H1 (cell line): ENCODE results near the gene TAF9B. TPM values are rescaled to one million over a fixed set of nuclear protein-coding genes. Genes with fewer than 3 reads are reported as not detected.
A peak's percentile ranks its signal among the peaks of the same experiment; 100 is the strongest.

Experiments
- CTCF ChIA-PET: fragments of 300-600 bp; sonication (Branson Sonifier 250); formaldehyde crosslinking; loops from one replicate; lab custom pipeline; 2021; ENCODE audit not compliant: partially characterized antibody; lab: Charles Lee
- POLR2A ChIA-PET: fragments of 300-600 bp; sonication (Branson Sonifier 250); formaldehyde crosslinking; loops from one replicate; lab custom pipeline; 2021; ENCODE audit warnings: inconsistent platforms; ENCODE audit not compliant: partially characterized antibody; lab: Charles Lee
- DNase-seq, 2 experiments: peaks; one replicate each; pipeline versions ENCODE4 v3.0.0 to v3.0.0-alpha.2; 2010 to 2022; ENCODE audit warnings: low spot score in 2 of 2, low read depth in 1 of 2, mixed read lengths in 1 of 2
- FAIRE-seq: peaks from 2 replicates; lab custom pipeline; 2011; peaks lifted over from hg19 to GRCh38; lab: Jason Lieb, UNC
- H2AFZ ChIP-seq: 2 replicates; pipeline ENCODE4 v1.8.1; 2012; ENCODE audit warnings: low read length, inconsistent platforms
- H2AK5ac ChIP-seq: 2 replicates; pipeline ENCODE4 v1.6.1; 2013; ENCODE audit warnings: low read depth, low read length
- H2BK120ac ChIP-seq: replicated peaks from 2 replicates; pipeline ENCODE3; 2013; ENCODE audit warnings: low read depth, low read length, inconsistent platforms
- H2BK12ac ChIP-seq: 2 replicates; pipeline ENCODE4 v1.6.1; 2013; ENCODE audit warnings: low read depth, low read length
- H2BK15ac ChIP-seq: 2 replicates; pipeline ENCODE4 v1.6.1; 2013; ENCODE audit warnings: low read length
- H2BK20ac ChIP-seq: 2 replicates; pipeline ENCODE4 v1.6.1; 2013; ENCODE audit warnings: low read length
- H2BK5ac ChIP-seq: 2 replicates; pipeline ENCODE4 v1.6.1; 2013; ENCODE audit warnings: low read depth, low read length
- H3K14ac ChIP-seq: 2 replicates; pipeline ENCODE4 v1.6.1; 2013; ENCODE audit warnings: inconsistent platforms; ENCODE audit not compliant: insufficient read length
- H3K18ac ChIP-seq: 2 replicates; pipeline ENCODE4 v1.6.1; 2013; ENCODE audit warnings: low read length; ENCODE audit errors: extremely low read depth
- H3K23ac ChIP-seq: 2 replicates; pipeline ENCODE4 v1.6.1; 2013; ENCODE audit warnings: inconsistent platforms; ENCODE audit not compliant: insufficient read length
- H3K23me2 ChIP-seq: 2 replicates; pipeline ENCODE4 v1.6.1; 2013; ENCODE audit warnings: low read depth, low read length
- H3K27ac ChIP-seq: 2 replicates; pipeline ENCODE4 v1.6.1; 2011; ENCODE audit warnings: low read depth, low read length, inconsistent platforms
- H3K27me3 ChIP-seq, 4 experiments: replicated peaks in 1 of 4; 1 replicate in 1 of 4; 2 replicates in 3 of 4; pipeline versions ENCODE4 v1.6.1 to v1.8.1; 2011 to 2013; ENCODE audit warnings: low read length in 3 of 4, mild to moderate bottlenecking in 3 of 4, inconsistent platforms in 2 of 4, mixed read lengths in 2 of 4, moderate library complexity in 1 of 4; ENCODE audit not compliant: control insufficient read depth in 3 of 4, insufficient read depth in 3 of 4; ENCODE audit errors: extremely low read depth in 1 of 4
- H3K36me3 ChIP-seq, 4 experiments: 2 replicates each; pipeline versions ENCODE4 v1.6.1 to v1.8.1; 2011 to 2013; ENCODE audit warnings: mild to moderate bottlenecking in 4 of 4, low read length in 3 of 4, moderate library complexity in 2 of 4, control low read depth in 1 of 4, inconsistent platforms in 1 of 4; ENCODE audit not compliant: insufficient read depth in 4 of 4, control insufficient read depth in 2 of 4
- H3K4ac ChIP-seq: replicated peaks from 2 replicates; pipeline ENCODE3; 2013; ENCODE audit warnings: low read length, low read depth, mixed read lengths, inconsistent platforms; ENCODE audit not compliant: insufficient read length
- H3K4me1 ChIP-seq, 4 experiments: replicated peaks in 1 of 4; 1 replicate in 1 of 4; 2 replicates in 3 of 4; pipeline versions ENCODE4 v1.6.1 to v1.8.1; 2011 to 2013; ENCODE audit warnings: low read length in 3 of 4, inconsistent platforms in 2 of 4, mixed read lengths in 1 of 4; ENCODE audit not compliant: insufficient read depth in 4 of 4, control insufficient read depth in 3 of 4
- H3K4me2 ChIP-seq, 2 experiments: 2 replicates each; pipeline versions ENCODE4 v1.6.1 to v1.8.1; 2011 to 2013; ENCODE audit warnings: low read depth in 2 of 2, low read length in 2 of 2, control low read depth in 1 of 2, inconsistent platforms in 1 of 2, mild to moderate bottlenecking in 1 of 2; ENCODE audit not compliant: insufficient read depth in 1 of 2
- H3K4me3 ChIP-seq, 4 experiments: fragments of 200-600, 300-600 bp in 1 of 4; sonication (generic), shearing (Covaris generic), sonication (Bioruptor Twin) in 1 of 4; 2 replicates each; pipeline versions ENCODE4 v1.5.1 to v1.8.1; 2011 to 2016; ENCODE audit warnings: low read length in 4 of 4, low read depth in 3 of 4, control low read depth in 2 of 4, inconsistent platforms in 2 of 4, mild to moderate bottlenecking in 2 of 4, mixed read lengths in 1 of 4, moderate library complexity in 1 of 4; ENCODE audit not compliant: insufficient read depth in 2 of 4; ENCODE audit errors: extremely low read depth in 1 of 4
- H3K56ac ChIP-seq: replicated peaks from 2 replicates; pipeline ENCODE3; 2013; ENCODE audit warnings: low read depth, mild to moderate bottlenecking, mixed read lengths, low read length, inconsistent platforms; ENCODE audit not compliant: insufficient read length
- H3K79me1 ChIP-seq: 2 replicates; pipeline ENCODE4 v1.6.1; 2013; ENCODE audit warnings: low read depth, low read length, control low read depth
- H3K79me2 ChIP-seq, 2 experiments: 2 replicates each; pipeline versions ENCODE4 v1.6.1 to v1.8.1; 2012 to 2013; ENCODE audit warnings: low read length in 2 of 2, mild to moderate bottlenecking in 2 of 2, inconsistent platforms in 1 of 2; ENCODE audit not compliant: insufficient read depth in 2 of 2, control insufficient read depth in 1 of 2
- H3K9ac ChIP-seq, 4 experiments: replicated peaks in 1 of 4; 1 replicate in 1 of 4; 2 replicates in 3 of 4; pipeline versions ENCODE4 v1.6.1 to v1.8.1; 2011 to 2013; ENCODE audit warnings: low read depth in 3 of 4, low read length in 3 of 4, control low read depth in 2 of 4, mild to moderate bottlenecking in 2 of 4, moderate library complexity in 2 of 4, inconsistent platforms in 1 of 4; ENCODE audit errors: extremely low read depth in 1 of 4
- H3K9me3 ChIP-seq, 2 experiments: 2 replicates each; pipeline versions ENCODE4 v1.6.1 to v1.8.1; 2012 to 2013; ENCODE audit warnings: mild to moderate bottlenecking in 2 of 2, moderate library complexity in 2 of 2, control low read depth in 1 of 2, inconsistent platforms in 1 of 2, low read depth in 1 of 2, low read length in 1 of 2, mixed read lengths in 1 of 2; ENCODE audit not compliant: insufficient read depth in 2 of 2
- H4K20me1 ChIP-seq, 2 experiments: replicated peaks in 1 of 2; 2 replicates each; pipeline versions ENCODE3 to v1.8.1; 2011 to 2013; ENCODE audit warnings: inconsistent platforms in 2 of 2, low read length in 2 of 2, mild to moderate bottlenecking in 1 of 2; ENCODE audit not compliant: insufficient read depth in 2 of 2, control insufficient read depth in 1 of 2
- H4K5ac ChIP-seq: 2 replicates; pipeline ENCODE4 v1.6.1; 2013; ENCODE audit warnings: low read length, low read depth, mixed read lengths, inconsistent platforms; ENCODE audit not compliant: insufficient read length
- H4K8ac ChIP-seq: 2 replicates; pipeline ENCODE4 v1.8.0; 2013; ENCODE audit warnings: mild to moderate bottlenecking, moderate library complexity, low read length, inconsistent platforms; ENCODE audit not compliant: insufficient read depth; ENCODE audit errors: extremely low read depth
- H4K91ac ChIP-seq: replicated peaks from 2 replicates; pipeline ENCODE3; 2013; ENCODE audit warnings: low read length, mixed read lengths, inconsistent platforms; ENCODE audit not compliant: insufficient read length
- KDM1A ChIP-seq: fragments of 200-600, 300-600 bp; sonication (generic); IDR thresholded peaks from 2 replicates; pipeline ENCODE4 v1.7.1; 2016; ENCODE audit warnings: mild to moderate bottlenecking, low read length, borderline replicate concordance
- NANOG ChIP-seq: IDR thresholded peaks from 2 replicates; pipeline ENCODE4 v1.6.1; 2011; ENCODE audit warnings: low read length, low read depth, mild to moderate bottlenecking, inconsistent platforms; ENCODE audit not compliant: insufficient read depth, poor library complexity, severe bottlenecking
- POLR2A ChIP-seq, 2 experiments: IDR thresholded peaks; 1 replicate in 1 of 2; 2 replicates in 1 of 2; pipeline ENCODE4 v1.6.1; 2011; ENCODE audit warnings: low read depth in 2 of 2, low read length in 2 of 2, mild to moderate bottlenecking in 2 of 2; ENCODE audit errors: control extremely low read depth in 1 of 2
- RAD21 ChIP-seq, 2 experiments: IDR thresholded peaks in 1 of 2; conservative IDR thresholded peaks in 1 of 2; 2 replicates each; pipeline ENCODE4 v1.6.1; 2011; ENCODE audit warnings: low read depth in 2 of 2, low read length in 2 of 2, improper control_type of control experiment in 1 of 2, inconsistent platforms in 1 of 2, mild to moderate bottlenecking in 1 of 2, moderate library complexity in 1 of 2
- RBBP5 ChIP-seq: IDR thresholded peaks from 2 replicates; pipeline ENCODE4 v1.7.1; 2012; ENCODE audit warnings: low read depth, mild to moderate bottlenecking, inconsistent platforms, low read length, moderate library complexity, borderline replicate concordance
- WGBS, 2 experiments: shearing (Covaris generic) in 1 of 2; methylation state at CpG; one replicate each; pipeline versions ENCODE4 v1.1.6 to v1.1.7; 2013 to 2015; ENCODE audit warnings: low lambda C conversion rate in 2 of 2, mixed read lengths in 2 of 2, inconsistent platforms in 1 of 2, low coverage in 1 of 2, missing lambda C conversion rate in 1 of 2; ENCODE audit not compliant: insufficient replicate concordance in 2 of 2, insufficient coverage in 1 of 2, insufficient read length in 1 of 2; ENCODE audit errors: extremely low coverage in 1 of 2, missing lambda C conversion rate in 1 of 2; 5-methylcytosine and 5-hydroxymethylcytosine counted together
- polyA plus RNA-seq, 7 experiments: library from polyadenylated mRNA; depleted of rRNA in 3 of 7; stranded (reverse) in 5 of 7; unstranded in 2 of 7; fragments of >200 nt in 5 of 7; fragments of 200-250 nt in 2 of 7; gene quantifications; 1 replicate in 5 of 7; 2 replicates in 1 of 7; 4 replicates in 1 of 7; pipeline versions ENCODE4 v1.2.1 to v1.2.3, GENCODE V29; 2011 to 2013; ENCODE audit warnings: missing spikeins in 2 of 7, mixed read lengths in 2 of 7
- total RNA-seq: library from RNA; stranded (reverse); fragmentation: NEBNext Ultra II Directional; extraction: Animal tissue kit (Norgen Biotek cat#: 25700); gene quantifications from 2 replicates; pipeline ENCODE4 v1.2.1, GENCODE V29; 2021
- TF ChIP-seq, protein P1 (sequence below), 3 experiments: IDR thresholded peaks; 1 replicate in 2 of 3; 2 replicates in 1 of 3; pipeline versions ENCODE4 v1.5.1 to v1.6.1; 2011; ENCODE audit warnings: low read length in 3 of 3, mild to moderate bottlenecking in 3 of 3, inconsistent platforms in 2 of 3, low read depth in 1 of 3, moderate library complexity in 1 of 3; ENCODE audit not compliant: insufficient read depth in 1 of 3; ENCODE audit errors: control extremely low read depth in 1 of 3

The TAF9B gene
- total and polyA plus RNA-seq, 2 of the 8 experiments (the other 6 are each of a cell fraction or from before 2014, with no cell fraction given) = 23.8 to 42.8 TPM

DNA sequence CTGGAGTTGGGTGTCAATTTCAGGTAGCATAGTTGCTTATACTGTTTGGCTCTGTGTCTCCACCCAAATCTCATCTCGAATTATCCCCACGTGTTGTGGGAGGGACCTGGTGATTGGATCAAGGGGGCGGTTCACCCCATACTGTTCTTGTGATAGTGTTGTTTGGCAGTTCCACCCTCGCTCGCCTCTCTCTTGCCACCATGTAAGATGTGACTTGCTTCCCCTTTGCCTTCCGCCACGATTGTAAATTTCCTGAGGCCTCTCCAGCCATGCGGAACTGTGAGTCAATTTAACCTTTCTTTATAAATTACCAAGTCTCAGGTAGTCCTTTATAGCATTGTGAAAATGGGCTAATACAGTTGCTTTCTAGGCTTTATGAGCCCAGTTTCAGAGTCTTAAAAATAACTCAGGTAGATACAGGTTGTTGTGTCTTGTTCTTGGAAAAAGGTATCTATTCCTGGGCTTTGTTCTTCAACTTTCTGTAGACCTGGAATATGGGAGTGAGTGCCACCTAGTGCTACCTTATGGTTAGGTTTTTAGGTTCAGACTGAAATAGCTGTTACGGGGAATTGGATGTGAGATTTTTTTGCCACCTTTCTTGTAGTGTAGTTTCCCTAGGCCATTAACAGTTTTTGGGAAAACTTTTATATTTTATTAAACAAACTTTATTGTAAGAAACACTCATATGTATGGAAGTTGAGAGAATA is 19.8 kb downstream of the TAF9B start:
- H2BK120ac ChIP-seq = no peak overlapping the region
- H2BK5ac ChIP-seq = no peak overlapping the region
- WGBS, 2 experiments = 94% methylated on average over 6 of the region's 9 CpGs; no CpG with 5 or more reads in 1 of the 2 experiments
- H2BK20ac ChIP-seq = no peak overlapping the region
- no peak overlapping the region for H3K23ac ChIP-seq
- H4K8ac ChIP-seq = no peak overlapping the region
- DNase-seq = no peak
- no peak overlapping the region for H2BK15ac ChIP-seq
- no peak overlapping the region for H3K18ac ChIP-seq
- H2AFZ ChIP-seq = no peak overlapping the region
- peaks cover 17 to 97% (median 61%) of the 10 kb centered on the region in 4 experiments for H3K36me3 ChIP-seq
- no peak overlapping the region for H4K5ac ChIP-seq
- no peak overlapping the region for H4K91ac ChIP-seq
- no peak overlapping the region for H3K56ac ChIP-seq
- H3K9ac ChIP-seq = no peak overlapping the region
- peak; percentile 62 for FAIRE-seq
- H3K4me1 ChIP-seq = no peaks in the 10 kb centered on the region
- ChIA-PET POLR2A (interaction anchor here (2.2 kb wide), 1 partner anchor 11 kb away, joined by 9 read pairs; no protein-coding TSS in a partner anchor), CTCF (interaction anchor here (0.9 kb wide), 1 partner anchor 11 kb away, joined by 3 read pairs; no protein-coding TSS in a partner anchor)
- no peak overlapping the region for H3K4me3 ChIP-seq
- no peak for TF ChIP-seq KDM1A
- TF ChIP-seq, protein P1, sequence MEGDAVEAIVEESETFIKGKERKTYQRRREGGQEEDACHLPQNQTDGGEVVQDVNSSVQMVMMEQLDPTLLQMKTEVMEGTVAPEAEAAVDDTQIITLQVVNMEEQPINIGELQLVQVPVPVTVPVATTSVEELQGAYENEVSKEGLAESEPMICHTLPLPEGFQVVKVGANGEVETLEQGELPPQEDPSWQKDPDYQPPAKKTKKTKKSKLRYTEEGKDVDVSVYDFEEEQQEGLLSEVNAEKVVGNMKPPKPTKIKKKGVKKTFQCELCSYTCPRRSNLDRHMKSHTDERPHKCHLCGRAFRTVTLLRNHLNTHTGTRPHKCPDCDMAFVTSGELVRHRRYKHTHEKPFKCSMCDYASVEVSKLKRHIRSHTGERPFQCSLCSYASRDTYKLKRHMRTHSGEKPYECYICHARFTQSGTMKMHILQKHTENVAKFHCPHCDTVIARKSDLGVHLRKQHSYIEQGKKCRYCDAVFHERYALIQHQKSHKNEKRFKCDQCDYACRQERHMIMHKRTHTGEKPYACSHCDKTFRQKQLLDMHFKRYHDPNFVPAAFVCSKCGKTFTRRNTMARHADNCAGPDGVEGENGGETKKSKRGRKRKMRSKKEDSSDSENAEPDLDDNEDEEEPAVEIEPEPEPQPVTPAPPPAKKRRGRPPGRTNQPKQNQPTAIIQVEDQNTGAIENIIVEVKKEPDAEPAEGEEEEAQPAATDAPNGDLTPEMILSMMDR (IDR thresholded peaks at IDR 0.05; ENCODE audit: control extremely low read depth in 1 of 3, insufficient read depth in 1 of 3, low read depth in 1 of 3, low read length in 3 of 3) = peak in 1 of 3 experiments; percentile 18; a peak in 1 of 4 replicates
- no peak for TF ChIP-seq RBBP5
- no peak for TF ChIP-seq NANOG
- peak; percentile 9 to 27; a peak in 3 of 4 replicates for TF ChIP-seq RAD21 (IDR thresholded peaks at IDR 0.05 in 1 of 2, conservative IDR thresholded peaks at IDR 0.05 in 1 of 2; ENCODE audit: low read depth in 2 of 2, low read length in 2 of 2)
- no peak for TF ChIP-seq POLR2A (IDR thresholded peaks at IDR 0.05; ENCODE audit: control extremely low read depth in 1 of 2, low read depth in 2 of 2, low read length in 2 of 2)
- no peaks in the 10 kb centered on the region; the same call in 1 of the 2 replicates for H3K79me1 ChIP-seq
- H2AK5ac ChIP-seq = no peak overlapping the region
- H3K23me2 ChIP-seq = no peaks in the 10 kb centered on the region
- no peaks in the 10 kb centered on the region for H3K27me3 ChIP-seq
- peaks cover 0 to 30% of the 10 kb centered on the region in 2 experiments; a peak in 2 of 4 replicates for H3K79me2 ChIP-seq
- no peak overlapping the region for H3K27ac ChIP-seq
- no peak overlapping the region for H3K4me2 ChIP-seq
- no peak overlapping the region for H2BK12ac ChIP-seq
- H3K4ac ChIP-seq = no peak overlapping the region
- no peaks in the 10 kb centered on the region for H3K9me3 ChIP-seq
- no peak overlapping the region for H3K14ac ChIP-seq
- H4K20me1 ChIP-seq = peaks cover 4 to 5% of the 10 kb centered on the region in 2 experiments
